Uterus (tissue), 4 donors: Measurements from ENCODE around the gene CORO6. TPM values are rescaled to one million over a fixed set of nuclear protein-coding genes. Genes with fewer than 3 reads are reported as not detected.

Experiments used
- DNase-seq, 2 donors: peaks; one replicate each; pipeline ENCODE4 v3.0.0-alpha.2; 2019 to 2020
- H3K27ac ChIP-seq, 2 donors: fragments of 200-600 bp; sonication (generic); 1 replicate in 1 of 2; 2 replicates in 1 of 2; pipeline ENCODE4 v1.5.1; 2016 to 2018
- H3K27me3 ChIP-seq, 2 donors: fragments of 200-600 bp; sonication (generic); one replicate each; pipeline ENCODE4 v1.5.1; 2018 to 2019; ENCODE audit warnings: control low read depth in 1 of 2
- H3K36me3 ChIP-seq, 2 donors: fragments of 200-600 bp; sonication (generic); one replicate each; pipeline ENCODE4 v1.5.1; 2019; ENCODE audit warnings: control low read depth in 1 of 2
- H3K4me1 ChIP-seq, 2 donors: fragments of 200-600 bp; sonication (generic); one replicate each; pipeline ENCODE4 v1.5.1; 2018 to 2019; ENCODE audit warnings: control low read depth in 1 of 2
- H3K4me3 ChIP-seq, 2 donors: fragments of 200-600 bp; sonication (generic); 1 replicate in 1 of 2; 2 replicates in 1 of 2; pipeline ENCODE4 v1.5.1; 2018 to 2019; ENCODE audit warnings: mild to moderate bottlenecking in 1 of 2
- H3K9me3 ChIP-seq, 2 donors: fragments of 200-600 bp; sonication (generic); one replicate each; pipeline ENCODE4 v1.5.1; 2019; ENCODE audit warnings: control low read depth in 1 of 2
- CTCF ChIP-seq, 4 experiments: fragments of 200-600 bp in 2 of 4; fragments of 450-650 bp in 2 of 4; sonication (generic) in 2 of 4; IDR thresholded peaks; one replicate each; pipeline ENCODE4 v1.5.1; 2016 to 2019; ENCODE audit warnings: antibody characterized with exemption in 4 of 4, mild to moderate bottlenecking in 2 of 4, moderate library complexity in 1 of 4
- POLR2A ChIP-seq, 2 donors: fragments of 450-650 bp; IDR thresholded peaks; one replicate each; pipeline ENCODE4 v1.6.1; 2016; ENCODE audit warnings: antibody characterized with exemption in 2 of 2, mild to moderate bottlenecking in 1 of 2, moderate library complexity in 1 of 2
- intact Hi-C: fragments of 100-400 bp; cut with DNase I; formaldehyde crosslinking; loops from one replicate; pipeline ENCODE4 v1.15.1; 2023; ENCODE audit warnings: low total_unique reads
- total RNA-seq, 4 donors: library from RNA; depleted of rRNA in 3 of 4; stranded (reverse); fragments of >200 nt in 3 of 4; gene quantifications; one replicate each; pipeline versions ENCODE4 v1.1.0 to v1.2.4, GENCODE V29; 2014 to 2023
- donor health status: DM: yes; HTN: yes; CAD: no.

The CORO6 gene
- total RNA-seq, 4 donors from 2014 or later = 3.8 to 7.8 (median 5.1) TPM

GRCh38 chr17:29615048-29615385 lies 7.7 kb downstream of the CORO6 start:
- Histone ChIP-seq H3K36me3 (no peaks in the 10 kb centered on the region), H3K4me1 (peaks cover 0 to 26% of the 10 kb centered on the region in 2 donors), H3K27me3 (peaks cover 0 to 11% of the 10 kb centered on the region in 2 donors), H3K27ac (no peak overlapping the region), H3K9me3 (no peaks in the 10 kb centered on the region), H3K4me3 (no peak overlapping the region)
- TF ChIP-seq POLR2A (IDR thresholded peaks at IDR 0.05) (no peak), CTCF (IDR thresholded peaks at IDR 0.05) (no peak)
- DNase-seq = peak in 1 of 2 donors; percentile 37
- intact Hi-C loops = no loop called here

- no peaks in the 10 kb centered on the region for H3K36me3 ChIP-seq
- H3K4me1 ChIP-seq = peaks cover 0 to 26% of the 10 kb centered on the region in 2 donors
- no peak for DNase-seq
- H3K4me3 ChIP-seq = no peak overlapping the region
- H3K27ac ChIP-seq = no peak overlapping the region
- TF ChIP-seq CTCF (IDR thresholded peaks at IDR 0.05) = no peak
- no peak for TF ChIP-seq POLR2A (IDR thresholded peaks at IDR 0.05)
- H3K9me3 ChIP-seq = no peaks in the 10 kb centered on the region
- peaks cover 0 to 11% of the 10 kb centered on the region in 2 donors for H3K27me3 ChIP-seq
- intact Hi-C loops = no loop called here
Measured at GRCh38 chr17:29614349-29615047, 8.2 kb downstream of the CORO6 start.

- no peak for DNase-seq
- no peak overlapping the region for H3K4me3 ChIP-seq
- H3K4me1 ChIP-seq = peaks cover 0 to 26% of the 10 kb centered on the region in 2 donors
- no peak for TF ChIP-seq CTCF (IDR thresholded peaks at IDR 0.05)
- TF ChIP-seq POLR2A (IDR thresholded peaks at IDR 0.05) = no peak
- no peaks in the 10 kb centered on the region for H3K9me3 ChIP-seq
- H3K27me3 ChIP-seq = peaks cover 0 to 11% of the 10 kb centered on the region in 2 donors
- no peaks in the 10 kb centered on the region for H3K36me3 ChIP-seq
- intact Hi-C loops = no loop called here
- no peak overlapping the region for H3K27ac ChIP-seq
Measured at GRCh38 chr17:29613856-29614255, 8.9 kb downstream of the CORO6 start.

DNA sequence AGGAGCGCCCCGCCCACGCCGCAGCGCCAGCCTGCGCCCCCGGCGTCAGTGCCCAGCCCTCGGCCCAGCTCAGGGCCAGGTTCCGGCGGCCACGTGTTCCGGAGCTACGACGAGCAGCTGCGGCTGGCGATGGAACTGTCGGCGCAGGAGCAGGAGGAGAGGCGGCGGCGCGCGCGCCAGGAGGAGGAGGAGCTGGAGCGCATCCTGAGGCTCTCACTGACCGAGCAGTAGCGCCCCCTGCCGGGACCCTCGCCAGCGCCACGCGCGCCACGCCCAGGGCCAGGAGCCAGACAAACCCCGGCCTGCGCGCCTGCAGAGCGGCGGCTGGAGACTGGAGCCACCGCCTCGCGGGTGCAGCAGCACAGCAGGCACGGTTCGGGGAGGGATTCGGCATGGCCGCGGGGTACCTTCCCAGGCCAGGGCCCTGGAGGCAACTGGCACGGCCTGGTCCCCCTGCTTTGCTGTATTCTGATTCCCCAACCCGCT lies 9.3 kb downstream of the CORO6 start:
- Histone ChIP-seq H3K4me3 (no peak overlapping the region), H3K36me3 (no peaks in the 10 kb centered on the region), H3K27ac (no peak overlapping the region), H3K27me3 (peaks cover 0 to 11% of the 10 kb centered on the region in 2 donors), H3K9me3 (no peaks in the 10 kb centered on the region), H3K4me1 (peaks cover 0 to 26% of the 10 kb centered on the region in 2 donors)
- TF ChIP-seq POLR2A (IDR thresholded peaks at IDR 0.05) (no peak), CTCF (IDR thresholded peaks at IDR 0.05) (peak; percentile 69 to 87 (median 80))
- intact Hi-C loops = no loop called here
- peak; percentile 90 to 93 for DNase-seq

- intact Hi-C loops = no loop called here
Measured at GRCh38 chr17:29612404-29613280, 10.1 kb downstream of the CORO6 start.

More at GRCh38 chr17:29612404-29613280, 10.1 kb downstream of the CORO6 start:
- H3K9me3 ChIP-seq = no peaks in the 10 kb centered on the region
- H3K4me3 ChIP-seq = no peak overlapping the region
- peaks cover 0 to 24% of the 10 kb centered on the region in 2 donors for H3K4me1 ChIP-seq
- no peak for DNase-seq
- H3K27ac ChIP-seq = no peak overlapping the region
- no peaks in the 10 kb centered on the region for H3K36me3 ChIP-seq
- TF ChIP-seq CTCF (IDR thresholded peaks at IDR 0.05) (no peak), POLR2A (IDR thresholded peaks at IDR 0.05) (no peak)
- H3K27me3 ChIP-seq = peaks cover 0 to 6% of the 10 kb centered on the region in 2 donors
